Endothelial cell of umbilical vein (primary cell): ENCODE measurements around the gene TRAPPC12. TPM values are rescaled to one million over a fixed set of nuclear protein-coding genes. Genes with fewer than 3 reads are reported as not detected.
"Not testable (repeated sequence)": the region's sequence is repeated elsewhere in the genome, so short reads cannot be mapped to it uniquely, and the experiment has no call there.

ENCODE experiments used
- BruUV-seq: library from RNA; stranded (reverse); fragments of 400-500 nt; replicated peaks from 2 replicates; lab custom pipeline; 2021; lab: Mats Ljungman, UMichigan
- CTCF ChIA-PET: fragments of 300-600, 350-600 bp; sonication (Branson Sonifier 250); formaldehyde crosslinking; loops from one replicate; lab custom pipeline; 2021; ENCODE audit warnings: antibody characterized with exemption, inconsistent platforms; lab: Charles Lee
- POLR2A ChIA-PET: fragments of 300-600, 350-600 bp; sonication (Branson Sonifier 250); formaldehyde crosslinking; loops from one replicate; lab custom pipeline; 2021; ENCODE audit warnings: antibody characterized with exemption, inconsistent platforms; lab: Charles Lee
- DNase-seq: peaks from one replicate; pipeline ENCODE4 v3.0.0-alpha.2; 2011; ENCODE audit warnings: low read depth, low spot score
- FAIRE-seq: peaks from 2 replicates; lab custom pipeline; 2011; peaks lifted over from hg19 to GRCh38; lab: Jason Lieb, UNC
- H2AFZ ChIP-seq: 2 replicates; pipeline ENCODE4 v1.6.0; 2012; ENCODE audit warnings: low read depth, low read length, control low read depth, inconsistent platforms
- H3K27ac ChIP-seq: 2 replicates; pipeline ENCODE4 v1.5.1; 2011; ENCODE audit warnings: low read depth, mild to moderate bottlenecking, control low read depth, low read length, moderate library complexity; ENCODE audit not compliant: insufficient read depth
- H3K27me3 ChIP-seq, 2 experiments: 2 replicates each; pipeline versions ENCODE4 v1.6.0 to v1.6.1; 2011; ENCODE audit warnings: low read length in 2 of 2, mixed read lengths in 1 of 2; ENCODE audit not compliant: control insufficient read depth in 2 of 2, insufficient read depth in 2 of 2
- H3K36me3 ChIP-seq, 2 experiments: 2 replicates in 1 of 2; 3 replicates in 1 of 2; pipeline ENCODE4 v1.5.1; 2011; ENCODE audit warnings: low read length in 2 of 2, mild to moderate bottlenecking in 1 of 2, moderate library complexity in 1 of 2; ENCODE audit not compliant: control insufficient read depth in 2 of 2, insufficient read depth in 2 of 2; ENCODE audit errors: extremely low read depth in 1 of 2
- H3K4me1 ChIP-seq: 3 replicates; pipeline ENCODE4 v1.5.1; 2011; ENCODE audit warnings: mild to moderate bottlenecking, low read length; ENCODE audit not compliant: control insufficient read depth, insufficient read depth; ENCODE audit errors: extremely low read depth
- H3K4me2 ChIP-seq: 2 replicates; pipeline ENCODE4 v1.6.1; 2011; ENCODE audit warnings: low read length, control low read depth, mixed read lengths; ENCODE audit not compliant: insufficient read depth
- H3K4me3 ChIP-seq, 3 experiments: fragments of 200-600 bp in 1 of 3; sonication (generic), shearing (Covaris generic) in 1 of 3; replicated peaks in 1 of 3; 2 replicates each; pipeline ENCODE4 v1.5.1; 2011 to 2016; ENCODE audit warnings: control low read depth in 3 of 3, low read length in 3 of 3, mild to moderate bottlenecking in 2 of 3, inconsistent platforms in 1 of 3, low read depth in 1 of 3, moderate library complexity in 1 of 3; ENCODE audit not compliant: insufficient read depth in 1 of 3
- H3K79me2 ChIP-seq: 2 replicates; pipeline ENCODE4 v1.6.0; 2012; ENCODE audit warnings: low read length, inconsistent platforms; ENCODE audit not compliant: control insufficient read depth, insufficient read depth
- H3K9ac ChIP-seq: replicated peaks from 2 replicates; pipeline ENCODE3; 2011; ENCODE audit warnings: low read length, control low read depth; ENCODE audit not compliant: insufficient read depth; ENCODE audit errors: extremely low read depth
- H3K9me1 ChIP-seq: replicated peaks from 3 replicates; pipeline ENCODE4 v1.6.0; 2011; ENCODE audit warnings: mild to moderate bottlenecking, low read length; ENCODE audit not compliant: control insufficient read depth, insufficient read depth; ENCODE audit errors: extremely low read depth
- H3K9me3 ChIP-seq: replicated peaks from 2 replicates; pipeline ENCODE4 v1.5.1; 2012; ENCODE audit warnings: low read length, inconsistent platforms; ENCODE audit not compliant: control insufficient read depth, insufficient read depth
- H4K20me1 ChIP-seq: replicated peaks from 2 replicates; pipeline ENCODE3; 2011; ENCODE audit warnings: mild to moderate bottlenecking, low read length; ENCODE audit not compliant: control insufficient read depth, insufficient read depth; ENCODE audit errors: extremely low read depth
- EZH2 ChIP-seq: IDR thresholded peaks from 2 replicates; pipeline ENCODE4 v1.6.1; 2012; ENCODE audit warnings: borderline replicate concordance, low read depth, mild to moderate bottlenecking, moderate library complexity, low read length, inconsistent platforms; ENCODE audit not compliant: severe bottlenecking
- FOS ChIP-seq: IDR thresholded peaks from 2 replicates; pipeline ENCODE4 v1.6.1; 2011; ENCODE audit warnings: mild to moderate bottlenecking, low read length, moderate library complexity, borderline replicate concordance; ENCODE audit not compliant: insufficient read depth
- GATA2 ChIP-seq: IDR thresholded peaks from 2 replicates; pipeline ENCODE4 v1.7.0; 2011; ENCODE audit warnings: low read depth, mild to moderate bottlenecking, moderate library complexity, mixed read lengths, low read length; ENCODE audit not compliant: insufficient read length, insufficient read depth
- JUN ChIP-seq: IDR thresholded peaks from 2 replicates; pipeline ENCODE4 v1.6.1; 2011; ENCODE audit warnings: borderline replicate concordance, low read depth; ENCODE audit not compliant: insufficient read length, insufficient read depth
- MYC ChIP-seq: IDR thresholded peaks from one replicate; pipeline ENCODE4 v1.6.1; 2011; ENCODE audit warnings: mild to moderate bottlenecking, low read depth, low read length
- POLR2A ChIP-seq: IDR thresholded peaks from 2 replicates; pipeline ENCODE4 v1.6.1; 2012; ENCODE audit warnings: low read depth, mild to moderate bottlenecking, control low read depth, low read length
- POLR2AphosphoS5 ChIP-seq: IDR thresholded peaks from 2 replicates; pipeline ENCODE4 v1.6.1; 2012; ENCODE audit warnings: low read depth, mild to moderate bottlenecking, control low read depth, low read length, moderate library complexity; ENCODE audit not compliant: insufficient read depth
- dilution Hi-C: fragments of 300-500 bp; cut with MboI; formaldehyde crosslinking; loops from one replicate; pipeline ENCODE4 v1.15.0; 2019; ENCODE audit warnings: low sequenced_read_pairs; ENCODE audit not compliant: extremely low pct_ligation_motif_present
- intact Hi-C: fragments of 100-400 bp; cut with micrococcal nuclease; formaldehyde crosslinking; loops from one replicate; pipeline ENCODE4 v1.10.0; 2022
- polyA plus RNA-seq, 4 experiments: library from polyadenylated mRNA; depleted of rRNA in 3 of 4; stranded (reverse) in 3 of 4; unstranded in 1 of 4; fragments of >200 nt; gene quantifications; 2 replicates each; pipeline versions ENCODE4 v1.2.1 to v1.2.3, GENCODE V29; 2011 to 2012; ENCODE audit warnings: missing spikeins in 1 of 4
- total RNA-seq: library from RNA; stranded (reverse); gene quantifications from 2 replicates; pipeline ENCODE4 v1.2.3, GENCODE V29; 2021
- TF ChIP-seq, protein P1 (sequence below), 2 donors: IDR thresholded peaks; 1 replicate in 1 of 2; 2 replicates in 1 of 2; pipeline ENCODE4 v1.5.1; 2011; ENCODE audit warnings: low read length in 2 of 2, mild to moderate bottlenecking in 2 of 2, moderate library complexity in 2 of 2, control low read depth in 1 of 2, inconsistent platforms in 1 of 2, low read depth in 1 of 2; ENCODE audit not compliant: insufficient read depth in 1 of 2; ENCODE audit errors: extremely low read depth in 1 of 2
- TF ChIP-seq, protein P2 (sequence below): IDR thresholded peaks from 2 replicates; pipeline ENCODE4 v1.6.1; 2011; ENCODE audit not compliant: insufficient read depth, insufficient read length

TRAPPC12 gene
- total and polyA plus RNA-seq, 2 donors (not counting 3 experiments of a cell fraction or from before 2014, with no cell fraction given) = 47.5 to 81.5 TPM

DNA sequence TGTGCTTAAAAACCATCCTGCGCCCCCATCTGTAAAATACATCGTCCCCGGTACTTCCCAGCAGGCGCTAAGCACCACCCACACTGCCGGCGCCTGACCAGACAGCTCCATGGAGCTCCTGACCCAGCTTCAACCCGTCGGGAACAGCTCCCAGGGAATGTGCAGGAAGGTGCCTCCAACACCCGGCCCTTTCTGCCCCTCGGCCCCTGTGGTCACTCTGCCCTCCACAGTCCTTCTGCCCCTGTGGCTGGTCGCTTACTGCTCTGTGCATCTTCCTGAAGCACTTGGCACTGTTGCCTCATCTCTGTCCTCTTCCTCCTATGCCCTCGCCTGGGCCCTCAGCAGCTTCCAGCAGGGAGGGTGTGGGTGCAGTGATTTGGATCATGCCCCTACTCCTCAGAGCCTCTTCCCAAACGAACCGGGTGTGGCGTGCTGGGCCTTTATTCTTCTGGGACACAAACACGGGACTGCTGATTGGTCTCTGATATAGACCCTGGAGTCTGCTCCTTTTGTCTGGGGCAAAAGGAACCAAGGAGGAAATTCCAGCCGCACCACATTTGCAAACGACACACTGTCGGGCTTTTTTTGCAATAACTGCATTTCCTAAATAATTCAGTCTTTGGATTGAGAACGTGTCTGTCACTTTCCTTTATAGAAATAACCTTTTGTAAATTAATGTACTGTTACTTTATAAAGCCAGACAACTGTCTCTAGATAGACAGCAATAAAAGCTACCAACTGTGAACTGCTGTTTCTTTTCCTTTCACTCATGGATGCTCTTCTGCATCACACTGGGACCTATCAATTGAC, 73.9 kb downstream of the TRAPPC12 start:
- dilution Hi-C loops (no loop called here), intact Hi-C loops (no loop called here)
- TF ChIP-seq JUN (no peak), GATA2 (no peak), POLR2A (no peak), FOS (no peak), EZH2 (no peak), POLR2AphosphoS5 (no peak), MYC (no peak)
- TF ChIP-seq, protein P1, sequence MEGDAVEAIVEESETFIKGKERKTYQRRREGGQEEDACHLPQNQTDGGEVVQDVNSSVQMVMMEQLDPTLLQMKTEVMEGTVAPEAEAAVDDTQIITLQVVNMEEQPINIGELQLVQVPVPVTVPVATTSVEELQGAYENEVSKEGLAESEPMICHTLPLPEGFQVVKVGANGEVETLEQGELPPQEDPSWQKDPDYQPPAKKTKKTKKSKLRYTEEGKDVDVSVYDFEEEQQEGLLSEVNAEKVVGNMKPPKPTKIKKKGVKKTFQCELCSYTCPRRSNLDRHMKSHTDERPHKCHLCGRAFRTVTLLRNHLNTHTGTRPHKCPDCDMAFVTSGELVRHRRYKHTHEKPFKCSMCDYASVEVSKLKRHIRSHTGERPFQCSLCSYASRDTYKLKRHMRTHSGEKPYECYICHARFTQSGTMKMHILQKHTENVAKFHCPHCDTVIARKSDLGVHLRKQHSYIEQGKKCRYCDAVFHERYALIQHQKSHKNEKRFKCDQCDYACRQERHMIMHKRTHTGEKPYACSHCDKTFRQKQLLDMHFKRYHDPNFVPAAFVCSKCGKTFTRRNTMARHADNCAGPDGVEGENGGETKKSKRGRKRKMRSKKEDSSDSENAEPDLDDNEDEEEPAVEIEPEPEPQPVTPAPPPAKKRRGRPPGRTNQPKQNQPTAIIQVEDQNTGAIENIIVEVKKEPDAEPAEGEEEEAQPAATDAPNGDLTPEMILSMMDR (IDR thresholded peaks at IDR 0.05; ENCODE audit: extremely low read depth in 1 of 2, insufficient read depth in 1 of 2, low read depth in 1 of 2, low read length in 2 of 2) = no peak
- TF ChIP-seq, protein P2, sequence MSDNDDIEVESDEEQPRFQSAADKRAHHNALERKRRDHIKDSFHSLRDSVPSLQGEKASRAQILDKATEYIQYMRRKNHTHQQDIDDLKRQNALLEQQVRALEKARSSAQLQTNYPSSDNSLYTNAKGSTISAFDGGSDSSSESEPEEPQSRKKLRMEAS = no peak
- H3K9me3 ChIP-seq = no peaks in the 10 kb centered on the region
- no peak overlapping the region for H2AFZ ChIP-seq
- H4K20me1 ChIP-seq = no peaks in the 10 kb centered on the region
- no TSS peak for BruUV-seq
- H3K9me1 ChIP-seq = no peaks in the 10 kb centered on the region
- peaks cover 2 to 8% of the 10 kb centered on the region in 2 experiments for H3K36me3 ChIP-seq
- H3K27ac ChIP-seq = no peak overlapping the region
- no peaks in the 10 kb centered on the region for H3K79me2 ChIP-seq
- no peak overlapping the region for H3K4me3 ChIP-seq
- peaks cover 3% of the 10 kb centered on the region for H3K4me1 ChIP-seq
- CTCF ChIA-PET = interaction anchor here (0.8 to 2.7 kb wide), 4 partner anchors 9 to 30 kb away, joined by 4 to 19 read pairs (median 6); no protein-coding TSS in a partner anchor
- no peak overlapping the region for H3K4me2 ChIP-seq
- DNase-seq = peak; percentile 30
- POLR2A ChIA-PET = no interaction called here
- no peak overlapping the region for H3K9ac ChIP-seq
- FAIRE-seq = no peak
- H3K27me3 ChIP-seq = no peaks in the 10 kb centered on the region

DNA sequence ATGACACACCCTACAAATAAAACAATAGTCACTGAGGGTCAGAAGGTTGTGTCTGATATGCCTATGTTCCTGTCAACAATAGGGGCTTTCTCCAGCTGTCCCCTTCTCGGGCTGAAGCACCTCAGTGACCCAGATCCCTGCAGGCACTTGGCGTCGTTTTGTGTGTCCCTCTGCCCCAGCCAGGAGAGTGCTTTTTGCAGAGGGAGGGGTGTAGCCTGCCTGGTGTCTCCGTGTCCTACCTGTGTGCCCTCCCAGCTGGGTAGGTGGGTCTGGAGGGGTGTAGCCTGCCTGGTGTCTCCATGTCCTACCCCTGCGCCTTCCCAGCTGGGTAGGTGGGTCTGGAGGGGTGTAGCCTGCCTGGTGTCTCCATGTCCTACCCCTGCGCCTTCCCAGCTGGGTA, 74.5 kb downstream of the TRAPPC12 start:
- CTCF ChIA-PET = interaction anchor here (0.8 to 1.3 kb wide), 2 partner anchors 8 to 11 kb away, joined by 4 to 5 read pairs; no protein-coding TSS in a partner anchor
- BruUV-seq, H3K79me2 ChIP-seq, FAIRE-seq, dilution Hi-C loops, H3K27ac ChIP-seq, DNase-seq, H3K9me1 ChIP-seq, intact Hi-C loops, H3K4me3 ChIP-seq, H3K4me2 ChIP-seq, H3K27me3 ChIP-seq, H3K9ac ChIP-seq, POLR2A ChIA-PET, H3K36me3 ChIP-seq, H3K9me3 ChIP-seq, H4K20me1 ChIP-seq, H3K4me1 ChIP-seq, H2AFZ ChIP-seq: not testable (repeated sequence)
